MM.1S (cell line): Measurements from ENCODE around the gene PABPC1L2A.

Experiments used
- EZH2 ChIP-seq: fragments of 300-600 bp; sonication (generic); optimal IDR thresholded peaks from 2 replicates; pipeline ENCODE3; 2017; ENCODE audit warnings: low read depth, mild to moderate bottlenecking, antibody characterized with exemption, low read length, mixed read lengths
- EZH2phosphoT487 ChIP-seq: fragments of 300-600 bp; sonication (generic); IDR thresholded peaks from 2 replicates; pipeline ENCODE4 v1.6.1; 2018; ENCODE audit warnings: antibody characterized with exemption, low read length
- TF ChIP-seq, protein P1 (sequence below): fragments of 300-600 bp; sonication (generic); IDR thresholded peaks from 2 replicates; pipeline ENCODE4 v1.5.1; 2016; ENCODE audit warnings: antibody characterized with exemption, low read length, mixed read lengths

DNA sequence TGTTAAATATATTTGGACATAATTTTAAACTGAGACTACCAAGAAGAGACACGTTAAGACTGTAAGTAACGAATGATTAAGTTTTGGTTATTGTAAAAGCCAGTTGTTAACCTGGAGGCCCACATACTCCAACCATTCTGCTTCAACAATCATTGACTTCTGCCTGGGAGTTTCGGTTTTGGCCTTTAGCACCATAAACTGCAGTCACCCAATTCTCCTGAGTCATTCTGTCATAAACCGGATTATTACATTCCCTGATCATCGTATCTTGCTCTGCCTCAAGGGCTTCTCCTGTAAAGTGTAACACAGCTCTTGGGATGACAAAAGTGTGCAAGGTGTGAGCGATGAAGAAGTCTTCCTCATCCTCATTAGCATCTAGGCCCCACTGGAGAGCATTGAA is 46.9 kb upstream of the PABPC1L2A start:
- no peak for TF ChIP-seq EZH2
- TF ChIP-seq, protein P1, sequence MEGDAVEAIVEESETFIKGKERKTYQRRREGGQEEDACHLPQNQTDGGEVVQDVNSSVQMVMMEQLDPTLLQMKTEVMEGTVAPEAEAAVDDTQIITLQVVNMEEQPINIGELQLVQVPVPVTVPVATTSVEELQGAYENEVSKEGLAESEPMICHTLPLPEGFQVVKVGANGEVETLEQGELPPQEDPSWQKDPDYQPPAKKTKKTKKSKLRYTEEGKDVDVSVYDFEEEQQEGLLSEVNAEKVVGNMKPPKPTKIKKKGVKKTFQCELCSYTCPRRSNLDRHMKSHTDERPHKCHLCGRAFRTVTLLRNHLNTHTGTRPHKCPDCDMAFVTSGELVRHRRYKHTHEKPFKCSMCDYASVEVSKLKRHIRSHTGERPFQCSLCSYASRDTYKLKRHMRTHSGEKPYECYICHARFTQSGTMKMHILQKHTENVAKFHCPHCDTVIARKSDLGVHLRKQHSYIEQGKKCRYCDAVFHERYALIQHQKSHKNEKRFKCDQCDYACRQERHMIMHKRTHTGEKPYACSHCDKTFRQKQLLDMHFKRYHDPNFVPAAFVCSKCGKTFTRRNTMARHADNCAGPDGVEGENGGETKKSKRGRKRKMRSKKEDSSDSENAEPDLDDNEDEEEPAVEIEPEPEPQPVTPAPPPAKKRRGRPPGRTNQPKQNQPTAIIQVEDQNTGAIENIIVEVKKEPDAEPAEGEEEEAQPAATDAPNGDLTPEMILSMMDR = no peak
- no peak for TF ChIP-seq EZH2phosphoT487
